GM19395 (cell line): ENCODE results near the gene FBN1.

Experiments
- ATAC-seq: cut with Tn5 transposase; IDR thresholded peaks from one replicate; pipeline ENCODE4 v1.9.1; 2021; ENCODE audit warnings: mild to moderate bottlenecking, moderate library complexity; ENCODE audit not compliant: unreplicated experiment

Gene FBN1

DNA sequence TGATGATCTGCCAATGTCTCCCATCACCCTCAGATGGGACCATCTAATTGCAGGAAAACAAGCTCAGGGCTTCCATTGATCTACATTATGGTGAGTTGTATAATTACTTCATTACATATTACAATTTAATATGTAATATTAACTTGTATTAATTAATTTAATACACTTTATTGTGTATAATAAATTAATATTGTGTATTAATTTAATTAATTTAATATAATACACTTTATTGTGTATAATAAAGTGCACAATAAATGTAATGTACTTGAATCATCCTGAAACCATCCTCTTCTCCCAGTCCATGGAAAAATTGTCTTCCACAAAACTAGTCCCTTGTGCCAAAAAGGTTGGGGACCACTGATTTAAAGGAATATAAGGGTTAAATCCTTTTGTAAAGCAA, 123.4 kb downstream of the FBN1 start:
- no peak for ATAC-seq

DNA sequence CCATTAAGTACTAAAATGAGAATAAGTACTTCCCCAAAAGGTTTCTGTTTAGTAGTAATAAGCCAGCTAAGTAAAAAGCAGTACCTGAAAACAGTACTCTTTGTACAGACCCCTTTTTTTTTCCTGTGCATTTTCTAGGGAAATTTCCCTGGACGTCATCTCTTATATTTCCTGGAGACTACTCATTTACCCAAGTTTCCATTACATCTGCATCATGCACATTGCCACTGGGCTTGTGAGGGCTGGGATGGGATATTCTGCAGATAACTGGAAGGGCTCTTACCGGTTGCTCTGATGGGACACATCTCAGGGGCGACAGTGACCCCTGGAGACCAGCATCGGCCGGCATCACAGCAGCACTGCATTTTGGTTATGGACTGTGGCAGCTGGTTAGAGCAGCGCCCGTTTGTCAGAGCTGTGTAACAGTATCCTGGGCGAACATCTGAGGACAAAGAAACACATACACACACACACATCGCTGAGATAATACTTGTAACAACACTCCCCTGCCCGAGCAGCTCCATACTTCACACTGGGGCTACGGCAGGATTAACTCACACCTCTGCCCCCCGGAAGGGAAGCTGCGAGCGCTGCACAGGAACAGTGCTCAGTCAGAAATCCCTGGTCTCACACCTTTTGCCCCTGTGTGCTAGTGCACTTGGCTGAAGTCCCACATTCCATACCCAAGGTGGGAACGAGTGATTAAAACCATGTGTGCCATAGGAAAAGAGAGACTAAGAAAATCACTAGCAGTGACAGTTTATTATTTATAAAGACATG, 124.9 kb downstream of the FBN1 start:
- ATAC-seq: no peak

DNA sequence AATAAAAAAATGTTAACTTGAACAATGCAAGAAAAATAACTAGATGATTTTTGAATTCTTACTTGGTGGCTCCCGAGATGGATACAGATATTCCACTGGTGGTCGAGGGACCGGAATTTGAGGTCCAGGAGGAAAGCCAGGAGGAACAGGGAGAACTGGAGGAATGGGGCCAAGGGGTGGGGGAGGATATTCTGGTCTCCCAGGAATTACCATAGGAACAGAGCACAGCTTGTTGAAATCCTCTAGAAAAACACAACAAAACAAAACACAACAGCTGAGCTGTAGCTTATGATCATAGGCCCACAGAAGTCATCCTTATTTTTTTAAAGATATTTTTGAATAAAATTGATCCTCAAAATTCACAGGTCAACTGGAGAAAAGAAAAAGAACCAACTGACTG, 129.4 kb downstream of the FBN1 start:
- no peak for ATAC-seq

DNA sequence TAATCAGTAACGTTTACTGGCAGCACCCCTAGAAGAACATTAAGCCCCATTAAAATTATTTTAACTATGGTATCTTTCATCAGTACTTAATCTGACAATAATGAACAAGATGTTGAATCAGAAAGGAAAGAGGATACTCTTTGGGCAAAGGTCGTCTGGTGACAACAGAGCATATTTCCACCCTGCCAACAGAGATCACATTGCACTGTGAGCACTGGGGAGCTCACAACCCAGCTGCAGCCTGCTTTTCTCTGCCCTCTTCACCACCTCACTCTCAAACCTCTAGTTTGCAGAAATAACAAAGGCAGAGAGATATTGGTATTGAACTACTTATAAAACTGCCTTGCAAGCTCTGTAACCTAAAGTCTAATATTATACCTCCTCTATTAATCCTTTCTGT, 130.0 kb downstream of the FBN1 start:
- no peak for ATAC-seq

DNA sequence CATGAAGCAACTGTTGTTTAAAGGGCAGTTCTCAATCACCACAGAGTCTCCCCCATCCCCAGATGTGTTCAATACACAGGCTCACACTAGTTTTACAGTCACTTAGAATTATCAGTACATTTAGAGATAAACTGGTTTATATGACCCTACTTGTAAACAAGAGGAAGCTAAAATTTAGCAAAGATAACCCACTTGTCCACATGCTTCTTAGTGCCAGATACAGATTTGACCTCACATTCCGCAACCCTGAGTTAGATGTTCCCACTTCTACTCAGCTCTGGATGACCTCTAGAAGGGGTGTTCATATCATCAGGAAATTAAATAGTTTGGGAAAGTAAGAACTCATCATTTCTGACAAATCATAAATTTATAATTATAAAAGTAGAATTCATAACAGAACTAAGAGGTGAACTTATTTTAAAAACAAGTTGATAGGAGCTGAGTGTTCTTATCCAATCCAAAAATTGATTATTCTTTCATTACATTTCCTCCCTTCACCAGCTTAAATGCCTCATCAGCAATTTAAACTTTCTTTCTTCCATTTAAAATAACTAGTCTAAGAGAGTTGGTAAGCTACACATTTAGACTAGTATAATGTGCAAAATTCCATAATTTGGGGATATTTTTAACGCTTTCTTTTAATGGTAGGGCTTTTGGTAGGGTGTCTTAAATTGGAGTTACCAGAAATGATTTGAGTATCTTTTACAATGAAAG, 131.2 kb downstream of the FBN1 start:
- ATAC-seq: no peak

DNA sequence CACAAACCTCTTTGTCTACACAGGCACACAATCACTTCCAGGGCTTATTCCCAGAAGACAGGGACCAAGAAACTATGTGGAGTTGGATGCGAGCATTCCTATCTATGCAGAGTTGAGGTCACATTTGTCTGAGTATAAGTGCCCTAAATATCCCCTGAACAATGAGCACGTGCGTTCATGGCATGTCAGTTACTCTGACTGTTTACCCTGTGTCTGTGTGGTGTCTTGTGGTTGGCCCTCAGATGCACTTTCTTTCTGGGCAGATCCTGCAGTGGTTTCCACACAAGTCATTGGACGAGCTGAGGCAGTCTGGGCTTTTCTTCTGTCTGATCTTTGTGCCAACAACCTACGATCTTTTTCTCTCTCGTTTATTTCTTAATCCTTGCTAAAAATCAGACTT, 134.5 kb downstream of the FBN1 start:
- ATAC-seq: no peak

DNA sequence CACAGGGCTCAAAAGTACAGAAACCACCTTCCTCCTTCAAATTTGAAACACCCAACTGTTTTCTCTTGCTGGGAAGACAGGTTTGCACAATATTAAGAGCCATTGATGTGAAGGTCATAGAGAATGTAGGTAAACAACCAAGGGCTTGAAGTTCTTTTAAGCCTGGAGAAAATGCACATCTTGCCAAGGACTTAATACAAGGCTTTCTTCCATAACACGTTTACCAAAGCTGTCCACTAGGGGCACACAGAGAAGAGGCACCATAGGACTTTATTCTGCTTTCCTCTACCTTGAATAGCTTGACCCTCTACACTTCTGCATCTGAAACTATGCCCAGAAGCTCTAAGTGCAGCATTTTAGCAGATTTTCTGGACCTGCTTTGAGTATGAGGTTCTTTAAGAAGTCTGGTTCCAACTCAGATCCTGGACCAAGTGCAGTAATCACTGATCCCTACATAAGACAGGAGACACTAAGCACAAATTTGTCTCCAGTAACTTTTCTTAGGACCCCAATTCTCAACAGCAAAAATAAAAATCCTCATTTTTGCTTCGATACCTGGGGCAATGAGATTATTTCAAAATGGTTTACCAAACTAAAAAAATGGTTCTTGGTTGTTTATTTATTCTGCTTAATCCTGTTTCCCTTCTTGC, 138.0 kb downstream of the FBN1 start:
- ATAC-seq: peak; percentile 82

DNA sequence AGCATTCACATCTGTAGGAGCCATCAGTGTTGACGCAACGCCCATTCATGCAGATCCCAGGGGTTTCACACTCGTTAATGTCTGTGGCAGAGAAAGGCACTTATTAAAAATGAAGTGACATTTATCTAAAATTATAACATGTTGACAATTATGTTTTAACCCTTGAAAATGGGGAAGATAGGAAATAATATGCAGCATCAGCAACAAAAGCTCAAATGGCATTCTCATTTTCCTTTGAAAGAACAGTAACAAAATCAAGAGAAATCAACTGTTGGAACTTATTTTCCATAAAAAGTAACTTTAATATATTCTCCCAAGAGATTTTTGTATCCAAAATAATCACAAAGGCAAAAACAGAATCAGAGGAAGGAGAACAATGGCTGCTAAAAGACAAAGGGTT, 140.4 kb downstream of the FBN1 start:
- no peak for ATAC-seq

DNA sequence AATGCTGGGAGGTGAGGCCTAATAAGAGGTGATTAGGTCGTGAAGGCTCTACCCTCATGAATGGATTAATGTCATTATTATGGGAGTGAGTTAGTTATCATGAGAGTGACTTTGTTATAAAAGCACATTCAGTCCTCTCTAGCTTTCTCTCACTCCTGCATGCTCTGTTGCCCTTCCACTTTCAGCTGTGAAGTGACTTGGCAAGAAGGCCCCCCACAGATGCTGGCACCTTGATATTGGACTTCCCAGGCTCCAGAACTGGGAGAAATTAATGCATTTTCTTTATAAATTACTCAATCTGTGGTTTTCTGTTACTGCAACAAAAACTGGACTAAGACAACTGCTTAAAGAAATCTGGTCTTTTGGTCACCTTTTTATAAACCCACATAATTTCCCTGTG, 144.3 kb downstream of the FBN1 start:
- no peak for ATAC-seq

DNA sequence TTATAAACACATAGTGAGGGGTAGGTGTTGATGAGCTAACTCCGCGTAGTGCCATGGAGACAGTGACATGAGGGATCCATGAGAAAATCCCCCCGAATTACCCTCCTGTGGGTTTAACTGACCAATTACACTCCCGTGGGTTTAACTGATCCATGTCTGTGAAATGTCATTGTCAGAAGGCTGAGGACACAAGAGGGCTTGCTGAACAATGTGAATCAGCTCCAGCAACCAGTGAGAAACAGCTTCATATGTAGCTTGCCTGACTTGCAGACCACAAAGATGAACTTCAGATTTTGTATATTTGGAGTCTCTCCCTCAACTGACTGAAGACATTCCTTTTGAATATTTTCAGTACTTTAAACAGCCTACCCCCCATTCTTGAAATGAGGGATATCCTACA, 144.9 kb downstream of the FBN1 start:
- ATAC-seq: no peak

DNA sequence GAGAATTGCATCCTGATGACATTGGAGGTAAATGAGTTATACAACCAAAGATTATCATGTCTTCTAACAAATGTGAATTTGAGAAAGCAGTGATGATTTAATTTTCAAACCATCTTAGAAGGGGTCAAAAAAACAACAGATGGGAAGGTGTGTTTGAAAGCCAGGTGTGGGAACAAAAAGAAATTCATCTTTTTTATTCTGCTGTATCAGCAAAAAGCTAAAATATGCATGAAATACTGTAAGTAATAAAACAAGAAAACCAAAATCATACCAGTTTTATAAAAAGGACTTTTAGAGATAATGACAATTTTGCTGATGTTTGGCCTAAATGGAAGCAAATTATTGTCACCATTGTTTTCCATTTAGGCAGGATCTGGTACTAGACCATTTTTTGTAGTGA, 145.5 kb downstream of the FBN1 start:
- no peak for ATAC-seq

DNA sequence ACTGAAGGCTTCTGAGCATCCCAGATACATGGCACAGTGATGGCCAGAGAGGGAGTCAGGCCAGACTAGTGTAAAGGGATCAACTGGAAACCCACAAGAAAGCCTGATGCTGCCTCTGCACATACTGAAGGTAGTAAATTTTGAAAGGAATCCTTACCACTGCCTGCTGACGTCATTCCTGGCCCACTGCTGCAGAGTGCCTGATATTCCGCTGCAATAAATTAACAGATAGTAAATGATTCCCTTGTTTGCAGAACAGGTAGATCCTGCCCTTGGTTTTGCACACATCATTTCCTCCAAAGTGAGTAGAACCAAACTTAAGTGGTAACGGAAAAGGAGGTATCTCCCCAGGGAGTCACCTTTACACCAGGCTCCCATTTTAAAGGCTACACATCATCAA, 146.7 kb downstream of the FBN1 start:
- no peak for ATAC-seq

DNA sequence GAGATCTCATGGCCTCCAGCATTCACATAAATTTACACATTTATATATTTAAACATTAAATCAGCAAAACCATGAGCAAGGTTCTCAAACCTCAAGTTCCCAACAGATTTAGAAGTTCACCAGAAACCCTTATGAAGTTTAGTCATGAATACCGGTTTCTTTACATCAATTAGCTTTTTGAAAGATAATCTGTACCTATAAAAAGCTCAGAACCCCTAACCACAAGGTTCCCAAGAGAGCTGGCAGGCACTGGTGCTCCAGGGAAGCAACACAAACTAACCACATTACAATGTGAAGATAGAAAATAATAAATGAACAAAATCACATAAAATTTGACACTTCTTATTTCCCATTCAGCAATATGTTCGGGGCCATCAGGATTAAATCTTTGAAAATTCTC, 150.9 kb downstream of the FBN1 start:
- no peak for ATAC-seq

DNA sequence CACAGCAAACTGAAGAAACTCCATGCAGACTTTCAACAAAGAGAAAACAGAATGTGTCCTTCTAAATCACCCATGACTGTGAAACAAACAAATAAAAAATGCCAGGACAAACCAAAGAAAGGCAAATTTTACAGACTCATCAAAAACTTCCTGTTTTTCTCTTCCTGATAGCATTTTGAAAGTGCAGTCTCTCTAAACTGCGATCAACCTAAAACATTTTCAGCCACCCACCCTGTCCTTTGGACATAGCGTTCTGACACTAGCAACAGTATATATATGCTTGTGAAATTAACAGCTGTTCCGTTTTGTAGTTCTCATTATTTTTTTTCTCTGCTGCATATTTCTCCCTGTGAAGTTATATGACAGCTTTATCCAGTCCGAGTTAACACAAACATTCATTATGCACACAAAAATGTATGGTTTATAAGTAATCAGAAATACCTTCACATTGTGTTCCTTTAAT, 151.7 kb downstream of the FBN1 start:
- ATAC-seq: no peak

DNA sequence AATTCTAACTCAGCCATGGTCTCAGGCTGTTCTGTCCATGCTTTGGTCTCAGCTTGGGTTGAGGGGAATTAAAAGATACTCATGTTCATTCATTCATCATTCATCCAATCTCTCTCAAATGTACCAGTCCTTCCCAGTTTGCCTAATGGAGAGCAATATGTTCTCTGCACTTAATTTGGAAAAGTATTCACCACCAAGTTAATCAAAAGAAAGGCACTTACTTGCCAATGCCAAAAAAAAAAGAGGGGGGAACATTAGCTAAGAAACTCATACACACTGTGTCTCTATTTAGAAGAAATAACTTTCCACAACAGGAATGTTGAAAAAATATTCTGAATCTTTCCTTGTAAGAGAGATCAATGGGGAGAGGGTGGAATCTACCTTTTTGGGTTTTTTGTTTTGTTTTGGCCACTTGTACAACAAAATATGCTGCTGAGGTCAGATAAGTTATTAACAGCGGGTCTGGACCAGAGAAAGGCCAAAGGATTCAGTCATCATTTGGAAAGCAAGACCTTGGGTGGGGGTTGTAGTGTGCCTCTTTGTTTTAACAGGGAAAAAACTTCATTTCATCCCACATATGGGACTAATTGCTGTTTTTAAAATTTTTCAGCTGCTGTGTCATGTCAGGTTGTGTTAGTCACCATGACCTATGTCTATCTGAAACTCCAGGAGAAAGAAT, 152.3 kb downstream of the FBN1 start:
- ATAC-seq: no peak

DNA sequence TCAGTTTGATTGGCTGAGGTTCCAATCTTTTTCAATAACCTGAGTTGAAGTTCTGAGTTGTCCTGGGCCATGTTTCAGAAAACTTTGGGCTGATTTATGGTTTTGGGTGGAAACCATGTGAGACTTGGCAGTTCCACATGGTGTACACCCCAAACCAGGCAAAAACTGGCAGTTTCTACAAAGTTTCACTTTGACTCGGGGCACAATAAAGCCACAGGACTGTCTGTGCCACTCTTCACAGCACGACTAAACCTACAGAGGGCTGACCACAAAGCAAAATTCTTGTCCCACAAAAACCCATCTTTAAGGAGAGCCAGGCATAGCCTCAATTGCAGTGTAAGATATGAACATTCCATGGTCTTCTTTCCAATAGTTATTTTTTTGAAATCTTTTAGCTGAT, 159.3 kb downstream of the FBN1 start:
- no peak for ATAC-seq

DNA sequence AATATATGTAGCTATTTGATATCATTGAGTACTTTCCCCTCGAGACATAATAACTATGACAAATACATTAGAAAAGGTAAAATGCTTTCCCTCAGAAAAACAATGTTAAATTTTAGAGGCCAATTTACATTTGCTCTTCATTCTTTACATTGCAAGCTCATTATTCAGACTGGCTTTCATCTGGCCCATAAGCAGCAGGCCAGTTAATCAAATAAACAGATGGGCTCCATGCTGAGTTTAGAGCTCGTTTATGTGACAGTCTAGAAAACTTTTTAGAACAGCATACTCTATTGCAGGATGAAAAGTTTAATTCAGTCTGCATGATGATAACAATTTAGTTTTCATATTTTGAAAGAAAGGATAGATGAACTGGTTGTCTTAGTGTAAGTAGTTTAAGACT, 163.7 kb downstream of the FBN1 start:
- no peak for ATAC-seq

DNA sequence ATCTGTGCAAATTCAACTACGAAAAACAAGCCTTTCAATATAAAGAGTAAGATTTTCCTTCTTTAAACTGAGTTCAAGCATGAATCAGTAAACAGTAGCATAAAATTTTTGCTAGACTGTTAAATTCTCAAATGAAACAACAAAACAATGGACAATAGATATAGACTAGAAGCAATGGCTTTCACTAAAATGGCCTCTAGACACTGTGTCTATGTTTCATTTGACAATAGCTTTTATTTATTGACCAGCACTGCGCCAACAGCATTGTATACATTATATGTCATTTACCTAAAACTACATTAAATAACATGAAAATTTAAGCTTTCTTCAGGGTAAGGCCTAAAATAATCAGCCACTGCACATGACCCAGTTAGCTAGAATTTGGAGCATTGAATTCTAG, 165.8 kb downstream of the FBN1 start:
- ATAC-seq: no peak

DNA sequence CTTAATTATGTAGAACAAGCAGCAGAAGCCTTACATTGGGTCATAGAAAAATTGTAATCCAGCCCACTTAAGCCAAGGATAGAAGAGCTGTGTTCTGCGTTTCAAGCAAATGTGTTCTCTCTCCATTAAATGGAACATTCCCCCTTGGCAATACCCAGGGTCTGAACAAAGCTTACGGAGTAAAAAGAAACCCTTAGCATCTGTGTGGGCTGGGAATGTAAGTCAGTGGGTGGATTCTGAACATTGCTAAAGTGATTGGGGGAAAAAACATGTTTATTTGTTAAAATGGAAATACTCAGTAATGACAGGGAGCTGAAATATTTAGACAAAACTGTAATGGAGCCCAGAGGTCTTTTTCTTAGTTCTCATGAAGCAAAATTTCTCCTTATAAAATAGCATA, 166.9 kb downstream of the FBN1 start:
- no peak for ATAC-seq

DNA sequence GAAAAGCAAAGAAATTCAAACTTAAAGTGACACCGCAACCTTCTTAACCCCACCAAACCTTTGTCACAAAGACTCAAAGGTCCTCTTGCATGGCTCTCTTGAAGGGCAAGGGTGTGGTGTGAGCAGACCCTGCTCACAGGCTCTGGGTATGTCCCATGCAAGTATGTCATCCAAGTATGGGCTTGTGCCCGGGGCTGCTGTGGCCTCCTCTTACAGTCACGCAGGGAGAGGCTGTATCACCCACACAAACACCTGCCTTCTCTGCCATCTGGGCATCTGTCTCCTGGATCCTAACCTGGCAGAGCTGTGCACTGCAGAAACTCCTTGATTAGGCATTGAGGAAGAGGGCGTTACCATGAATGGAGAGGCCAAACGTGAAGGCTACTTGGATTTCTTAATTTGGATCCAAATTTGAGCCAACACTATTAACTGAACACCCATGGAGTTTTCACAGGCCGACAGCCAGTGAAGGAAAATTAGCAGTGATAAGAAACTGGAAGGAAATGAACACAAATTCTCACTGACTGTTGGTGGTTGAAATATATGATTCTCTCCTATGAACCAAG, 167.6 kb downstream of the FBN1 start:
- no peak for ATAC-seq
